K562 (cell line): ENCODE results near the gene TSPAN32. TPM values are rescaled to one million over a fixed set of nuclear protein-coding genes. Genes with fewer than 3 reads are reported as not detected.

Experiments used
- BHLHE40 ChIP-seq: IDR thresholded peaks from 2 replicates; pipeline ENCODE4 v1.6.1; 2011; ENCODE audit warnings: low read length, improper control_type of control experiment
- FOS ChIP-seq: IDR thresholded peaks from 3 replicates; pipeline ENCODE4 v1.6.1; 2011; ENCODE audit not compliant: insufficient read length; ENCODE audit errors: extremely low read depth
- GTF2A2 ChIP-seq: IDR thresholded peaks from 2 replicates; pipeline ENCODE4 v1.6.1; 2016; ENCODE audit warnings: mild to moderate bottlenecking, missing genetic modification characterization, missing compliant biosample characterization
- HIVEP1 ChIP-seq: fragments of 250-450 bp; sonication (Bioruptor Pico); IDR thresholded peaks from 2 replicates; pipeline ENCODE4 v1.4.0; 2020; ENCODE audit warnings: mild to moderate bottlenecking
- MCM2 ChIP-seq: fragments of 450-650 bp; IDR thresholded peaks from 2 replicates; pipeline ENCODE4 v1.6.1; 2017; ENCODE audit warnings: low read depth, mild to moderate bottlenecking
- MCM5 ChIP-seq: fragments of 450-650 bp; IDR thresholded peaks from 2 replicates; pipeline ENCODE4 v1.6.1; 2016; ENCODE audit warnings: low read depth
- TFAM ChIP-seq: fragments of 250-450 bp; sonication (Bioruptor Pico); conservative IDR thresholded peaks from 2 replicates; pipeline ENCODE4 v1.5.0; 2021; ENCODE audit warnings: mild to moderate bottlenecking, moderate library complexity
- ZNF146 ChIP-seq: IDR thresholded peaks from one replicate; pipeline ENCODE4 v1.6.1; 2018; ENCODE audit warnings: missing compliant biosample characterization; ENCODE audit not compliant: unreplicated experiment
- polyA plus RNA-seq, 8 experiments: library from polyadenylated mRNA; depleted of rRNA in 4 of 8; stranded (reverse) in 5 of 8; unstranded in 3 of 8; fragments of >200 nt; fragmentation: Nextera tagmentation in 2 of 8; fragmentation: Illumina TruSeq in 1 of 8; extraction: Ambion mirVana in 2 of 8; extraction: Trizol in 1 of 8; gene quantifications; 2 replicates each; pipeline versions ENCODE4 v1.2.1 to v1.2.3, GENCODE V29; 2011 to 2014; ENCODE audit warnings: inconsistent platforms in 1 of 8, missing spikeins in 1 of 8
- total RNA-seq, 7 experiments: library from RNA; depleted of rRNA in 6 of 7; stranded (reverse); fragments of >200 nt in 6 of 7; fragmentation: Illumina TruSeq in 2 of 7; extraction: Trizol in 2 of 7; gene quantifications; 2 replicates each; pipeline versions ENCODE4 v1.2.1 to v1.2.3, GENCODE V29; 2011 to 2021; ENCODE audit warnings: low replicate concordance in 1 of 7
- TF ChIP-seq, protein P1 (sequence below): sonication (generic); formaldehyde crosslinking; IDR thresholded peaks from 2 replicates; pipeline ENCODE4 v1.8.0; 2023; ENCODE audit warnings: mild to moderate bottlenecking, missing genetic modification reagents
- TF ChIP-seq, protein P2 (sequence below): fragments of 250-450 bp; sonication (Bioruptor Pico); IDR thresholded peaks from 2 replicates; pipeline ENCODE4 v1.4.0; 2020
- TF ChIP-seq, protein P3 (sequence below), 2 experiments: fragments of 450-650 bp; IDR thresholded peaks; 2 replicates each; pipeline ENCODE4 v1.6.1; 2018; ENCODE audit warnings: mild to moderate bottlenecking in 2 of 2, low read depth in 1 of 2; ENCODE audit not compliant: partially characterized antibody in 2 of 2
- TF ChIP-seq, protein P4 (sequence below), 2 experiments: fragments of 450-650 bp in 1 of 2; sonication (generic) in 1 of 2; formaldehyde crosslinking in 1 of 2; IDR thresholded peaks in 1 of 2; conservative IDR thresholded peaks in 1 of 2; 2 replicates each; pipeline versions ENCODE4 v1.6.1 to v1.8.1; 2016 to 2023; ENCODE audit warnings: mild to moderate bottlenecking in 2 of 2, moderate library complexity in 2 of 2, inconsistent platforms in 1 of 2, missing genetic modification reagents in 1 of 2

TSPAN32 gene
- total and polyA plus RNA-seq, 9 of the 15 experiments (the other 6 are each of a cell fraction or from before 2014, with no cell fraction given), result 0.21 to 7.3 (median 2.6) TPM

DNA sequence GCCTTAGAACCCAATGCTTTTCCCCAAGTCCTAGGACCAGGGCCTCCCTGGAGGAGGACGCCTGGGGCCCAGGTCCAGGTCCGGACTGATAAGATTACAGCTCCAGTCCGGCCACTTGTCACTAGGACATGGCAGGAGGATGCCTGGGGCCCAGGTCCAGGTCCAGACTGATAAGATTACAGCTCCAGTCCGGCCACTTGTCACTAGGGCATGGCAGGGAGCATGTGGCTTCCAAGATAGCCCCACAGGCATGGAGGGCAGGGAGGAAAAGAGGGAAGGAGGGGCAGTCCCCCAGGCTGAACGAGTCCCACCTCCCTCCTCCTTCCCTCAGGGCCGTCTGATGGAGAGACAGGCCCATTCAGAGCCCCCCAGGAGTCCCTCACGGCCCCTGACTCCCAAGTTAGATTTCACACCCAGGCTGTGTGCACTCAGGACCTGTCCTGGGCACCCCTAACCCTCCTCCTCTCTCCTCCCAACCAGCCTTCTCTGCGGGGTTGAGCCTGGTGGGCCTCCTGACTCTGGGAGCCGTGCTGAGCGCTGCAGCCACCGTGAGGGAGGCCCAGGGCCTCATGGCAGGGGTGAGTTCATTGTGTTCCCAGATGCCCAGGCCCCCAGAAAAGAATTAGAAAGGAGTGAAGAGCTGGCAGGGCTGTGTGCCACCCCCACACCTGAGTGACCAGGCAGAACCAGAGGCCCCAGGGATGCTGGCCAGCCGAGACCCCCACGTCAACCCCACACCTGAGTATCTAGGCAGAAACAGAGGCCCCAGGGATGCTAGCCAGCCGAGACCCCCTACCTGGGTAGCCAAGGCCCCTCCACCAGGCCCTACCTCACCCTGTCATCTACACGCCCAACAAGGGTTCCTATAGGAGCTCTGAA lies 2.1 kb downstream of the TSPAN32 start (continued):
- TF ChIP-seq, protein P1, sequence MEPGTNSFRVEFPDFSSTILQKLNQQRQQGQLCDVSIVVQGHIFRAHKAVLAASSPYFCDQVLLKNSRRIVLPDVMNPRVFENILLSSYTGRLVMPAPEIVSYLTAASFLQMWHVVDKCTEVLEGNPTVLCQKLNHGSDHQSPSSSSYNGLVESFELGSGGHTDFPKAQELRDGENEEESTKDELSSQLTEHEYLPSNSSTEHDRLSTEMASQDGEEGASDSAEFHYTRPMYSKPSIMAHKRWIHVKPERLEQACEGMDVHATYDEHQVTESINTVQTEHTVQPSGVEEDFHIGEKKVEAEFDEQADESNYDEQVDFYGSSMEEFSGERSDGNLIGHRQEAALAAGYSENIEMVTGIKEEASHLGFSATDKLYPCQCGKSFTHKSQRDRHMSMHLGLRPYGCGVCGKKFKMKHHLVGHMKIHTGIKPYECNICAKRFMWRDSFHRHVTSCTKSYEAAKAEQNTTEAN (CRISPR knock-in tag), result no peak
- TF ChIP-seq BHLHE40 (peak; percentile 80), MCM5 (no peak), ZNF146 (CRISPR knock-in tag) (no peak), HIVEP1 (CRISPR knock-in tag) (peak; percentile 80; the same call in 1 of the 2 replicates), GTF2A2 (tag) (no peak), FOS (no peak), TFAM (CRISPR knock-in tag) (no peak), MCM2 (no peak)
- TF ChIP-seq, protein P2, sequence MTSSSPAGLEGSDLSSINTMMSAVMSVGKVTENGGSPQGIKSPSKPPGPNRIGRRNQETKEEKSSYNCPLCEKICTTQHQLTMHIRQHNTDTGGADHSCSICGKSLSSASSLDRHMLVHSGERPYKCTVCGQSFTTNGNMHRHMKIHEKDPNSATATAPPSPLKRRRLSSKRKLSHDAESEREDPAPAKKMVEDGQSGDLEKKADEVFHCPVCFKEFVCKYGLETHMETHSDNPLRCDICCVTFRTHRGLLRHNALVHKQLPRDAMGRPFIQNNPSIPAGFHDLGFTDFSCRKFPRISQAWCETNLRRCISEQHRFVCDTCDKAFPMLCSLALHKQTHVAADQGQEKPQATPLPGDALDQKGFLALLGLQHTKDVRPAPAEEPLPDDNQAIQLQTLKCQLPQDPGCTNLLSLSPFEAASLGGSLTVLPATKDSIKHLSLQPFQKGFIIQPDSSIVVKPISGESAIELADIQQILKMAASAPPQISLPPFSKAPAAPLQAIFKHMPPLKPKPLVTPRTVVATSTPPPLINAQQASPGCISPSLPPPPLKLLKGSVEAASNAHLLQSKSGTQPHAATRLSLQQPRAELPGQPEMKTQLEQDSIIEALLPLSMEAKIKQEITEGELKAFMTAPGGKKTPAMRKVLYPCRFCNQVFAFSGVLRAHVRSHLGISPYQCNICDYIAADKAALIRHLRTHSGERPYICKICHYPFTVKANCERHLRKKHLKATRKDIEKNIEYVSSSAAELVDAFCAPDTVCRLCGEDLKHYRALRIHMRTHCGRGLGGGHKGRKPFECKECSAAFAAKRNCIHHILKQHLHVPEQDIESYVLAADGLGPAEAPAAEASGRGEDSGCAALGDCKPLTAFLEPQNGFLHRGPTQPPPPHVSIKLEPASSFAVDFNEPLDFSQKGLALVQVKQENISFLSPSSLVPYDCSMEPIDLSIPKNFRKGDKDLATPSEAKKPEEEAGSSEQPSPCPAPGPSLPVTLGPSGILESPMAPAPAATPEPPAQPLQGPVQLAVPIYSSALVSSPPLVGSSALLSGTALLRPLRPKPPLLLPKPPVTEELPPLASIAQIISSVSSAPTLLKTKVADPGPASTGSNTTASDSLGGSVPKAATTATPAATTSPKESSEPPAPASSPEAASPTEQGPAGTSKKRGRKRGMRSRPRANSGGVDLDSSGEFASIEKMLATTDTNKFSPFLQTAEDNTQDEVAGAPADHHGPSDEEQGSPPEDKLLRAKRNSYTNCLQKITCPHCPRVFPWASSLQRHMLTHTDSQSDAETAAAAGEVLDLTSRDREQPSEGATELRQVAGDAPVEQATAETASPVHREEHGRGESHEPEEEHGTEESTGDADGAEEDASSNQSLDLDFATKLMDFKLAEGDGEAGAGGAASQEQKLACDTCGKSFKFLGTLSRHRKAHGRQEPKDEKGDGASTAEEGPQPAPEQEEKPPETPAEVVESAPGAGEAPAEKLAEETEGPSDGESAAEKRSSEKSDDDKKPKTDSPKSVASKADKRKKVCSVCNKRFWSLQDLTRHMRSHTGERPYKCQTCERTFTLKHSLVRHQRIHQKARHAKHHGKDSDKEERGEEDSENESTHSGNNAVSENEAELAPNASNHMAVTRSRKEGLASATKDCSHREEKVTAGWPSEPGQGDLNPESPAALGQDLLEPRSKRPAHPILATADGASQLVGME (CRISPR knock-in tag), result 0 out of 2 replicates have a peak, but pooled peaks have one; percentile 79
- TF ChIP-seq, protein P3, sequence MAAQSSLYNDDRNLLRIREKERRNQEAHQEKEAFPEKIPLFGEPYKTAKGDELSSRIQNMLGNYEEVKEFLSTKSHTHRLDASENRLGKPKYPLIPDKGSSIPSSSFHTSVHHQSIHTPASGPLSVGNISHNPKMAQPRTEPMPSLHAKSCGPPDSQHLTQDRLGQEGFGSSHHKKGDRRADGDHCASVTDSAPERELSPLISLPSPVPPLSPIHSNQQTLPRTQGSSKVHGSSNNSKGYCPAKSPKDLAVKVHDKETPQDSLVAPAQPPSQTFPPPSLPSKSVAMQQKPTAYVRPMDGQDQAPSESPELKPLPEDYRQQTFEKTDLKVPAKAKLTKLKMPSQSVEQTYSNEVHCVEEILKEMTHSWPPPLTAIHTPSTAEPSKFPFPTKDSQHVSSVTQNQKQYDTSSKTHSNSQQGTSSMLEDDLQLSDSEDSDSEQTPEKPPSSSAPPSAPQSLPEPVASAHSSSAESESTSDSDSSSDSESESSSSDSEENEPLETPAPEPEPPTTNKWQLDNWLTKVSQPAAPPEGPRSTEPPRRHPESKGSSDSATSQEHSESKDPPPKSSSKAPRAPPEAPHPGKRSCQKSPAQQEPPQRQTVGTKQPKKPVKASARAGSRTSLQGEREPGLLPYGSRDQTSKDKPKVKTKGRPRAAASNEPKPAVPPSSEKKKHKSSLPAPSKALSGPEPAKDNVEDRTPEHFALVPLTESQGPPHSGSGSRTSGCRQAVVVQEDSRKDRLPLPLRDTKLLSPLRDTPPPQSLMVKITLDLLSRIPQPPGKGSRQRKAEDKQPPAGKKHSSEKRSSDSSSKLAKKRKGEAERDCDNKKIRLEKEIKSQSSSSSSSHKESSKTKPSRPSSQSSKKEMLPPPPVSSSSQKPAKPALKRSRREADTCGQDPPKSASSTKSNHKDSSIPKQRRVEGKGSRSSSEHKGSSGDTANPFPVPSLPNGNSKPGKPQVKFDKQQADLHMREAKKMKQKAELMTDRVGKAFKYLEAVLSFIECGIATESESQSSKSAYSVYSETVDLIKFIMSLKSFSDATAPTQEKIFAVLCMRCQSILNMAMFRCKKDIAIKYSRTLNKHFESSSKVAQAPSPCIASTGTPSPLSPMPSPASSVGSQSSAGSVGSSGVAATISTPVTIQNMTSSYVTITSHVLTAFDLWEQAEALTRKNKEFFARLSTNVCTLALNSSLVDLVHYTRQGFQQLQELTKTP (IDR thresholded peaks at IDR 0.05; ENCODE audit: low read depth in 1 of 2, partially characterized antibody in 2 of 2), result no peak
- TF ChIP-seq, protein P4, sequence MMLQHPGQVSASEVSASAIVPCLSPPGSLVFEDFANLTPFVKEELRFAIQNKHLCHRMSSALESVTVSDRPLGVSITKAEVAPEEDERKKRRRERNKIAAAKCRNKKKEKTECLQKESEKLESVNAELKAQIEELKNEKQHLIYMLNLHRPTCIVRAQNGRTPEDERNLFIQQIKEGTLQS (IDR thresholded peaks at IDR 0.05), result no peak
- TF ChIP-seq, protein P4 (CRISPR knock-in tag; conservative IDR thresholded peaks at IDR 0.05), result no peak
